ENCODE results near the gene RASGEF1B. TPM values are rescaled to one million over a fixed set of nuclear protein-coding genes. Genes with fewer than 3 reads are reported as not detected.

The RASGEF1B gene
- total and polyA plus RNA-seq, 2 of the 13 experiments (the other 11 are each of a cell fraction or from before 2014, with no cell fraction given), result 0.04 TPM

- ChIA-PET POLR2A (no interaction called here), CTCF (ENCODE audit: low intra/inter-chr PET ratio, low total read pairs) (no interaction called here)
- 49% methylated on average over 5 of the region's 5 CpGs for WGBS (ENCODE audit: low lambda C conversion rate)
- Histone ChIP-seq H2AFZ (ENCODE audit: low read length) (no peak overlapping the region), H3K9me3 (ENCODE audit: low read length) (no peaks in the 10 kb centered on the region), H3K36me3 (replicated peaks in 1 of 2; ENCODE audit: control insufficient read depth in 1 of 2, insufficient read depth in 2 of 2, low read length in 2 of 2) (no peaks in the 10 kb centered on the region), H3K9ac (ENCODE audit: insufficient read depth, low read depth, low read length) (no peak overlapping the region), H3K4me1 (ENCODE audit: insufficient read depth, low read length) (no peaks in the 10 kb centered on the region), H3K4me3 (replicated peaks in 1 of 3; ENCODE audit: insufficient read depth in 1 of 3, low read depth in 2 of 3, low read length in 3 of 3) (no peak overlapping the region), H4K20me1 (ENCODE audit: insufficient read depth, low read length) (no peaks in the 10 kb centered on the region), H3K27ac (ENCODE audit: extremely low read length, insufficient read depth, low read length) (no peak overlapping the region), H3K79me2 (ENCODE audit: insufficient read depth, low read length) (no peaks in the 10 kb centered on the region), H3K27me3 (ENCODE audit: control insufficient read depth in 1 of 2, insufficient read depth in 2 of 2, low read length in 2 of 2) (no peaks in the 10 kb centered on the region; a peak in 1 of 5 replicates), H3K4me2 (ENCODE audit: low read depth, low read length) (no peak overlapping the region)
- FAIRE-seq, result no peak
- DNase-seq (ENCODE audit: low spot score), result no peak
- no TSS peak for BruUV-seq (replicated peaks)
- TF ChIP-seq GLMP (CRISPR knock-in tag; IDR thresholded peaks at IDR 0.05; ENCODE audit: borderline replicate concordance) (no peak), CEBPB (IDR thresholded peaks at IDR 0.05; ENCODE audit: borderline replicate concordance, low read depth, low read length) (no peak), ZNF737 (CRISPR knock-in tag; IDR thresholded peaks at IDR 0.05; ENCODE audit: borderline replicate concordance) (no peak), PHF21A (CRISPR knock-in tag; IDR thresholded peaks at IDR 0.05) (no peak), NFAT5 (CRISPR knock-in tag; IDR thresholded peaks at IDR 0.05) (no peak), ZFP90 (CRISPR knock-in tag; IDR thresholded peaks at IDR 0.05; ENCODE audit: borderline replicate concordance) (no peak), MYNN (CRISPR knock-in tag; IDR thresholded peaks at IDR 0.05; ENCODE audit: low read depth) (no peak), SOX6 (IDR thresholded peaks at IDR 0.05) (no peak), SOX6 (CRISPR knock-in tag; IDR thresholded peaks at IDR 0.05) (no peak), IRX3 (CRISPR knock-in tag; IDR thresholded peaks at IDR 0.05; ENCODE audit: borderline replicate concordance, low read depth) (no peak), CSRNP2 (CRISPR knock-in tag; conservative IDR thresholded peaks at IDR 0.05; ENCODE audit: low read depth) (no peak), PREB (CRISPR knock-in tag; IDR thresholded peaks at IDR 0.05) (no peak)
- intact Hi-C loops (cut with micrococcal nuclease; ENCODE audit: unreplicated experiment) (no loop called here), in situ Hi-C loops (cut with HindIII; ENCODE audit: extremely low pct_ligation_motif_present, low pct_unique_long_range_greater_than_20kb) (no loop called here)
- no peak for ATAC-seq
Observed at GRCh38 chr4:81424816-81425755, 46.6 kb downstream of the RASGEF1B start.

All from HepG2 (cell line).